Astrocyte of the spinal cord (primary cell): ENCODE results near the gene CNTRL.
"Not testable (repeated sequence)": the region's sequence is repeated elsewhere in the genome, so short reads cannot be mapped to it uniquely, and the experiment has no call there.

Source experiments
- DNase-seq: peaks from one replicate; pipeline ENCODE4 v3.0.0; 2011; ENCODE audit warnings: low read depth, low spot score
- H3K4me3 ChIP-seq: 2 replicates; pipeline ENCODE4 v1.5.1; 2011; ENCODE audit warnings: low read depth, mild to moderate bottlenecking, low read length, moderate library complexity
- CTCF ChIP-seq: IDR thresholded peaks from 2 replicates; pipeline ENCODE4 v1.5.1; 2012; ENCODE audit warnings: low read depth, mild to moderate bottlenecking, low read length, inconsistent platforms
- in situ Hi-C: cut with HindIII; loops from 2 replicates; pipeline ENCODE4 v1.10.0; 2017; ENCODE audit warnings: low sequenced_read_pairs

CNTRL gene

GRCh38 chr9:121088576-121088975, 13.8 kb downstream of the CNTRL start:
- in situ Hi-C loops, result no loop called here
- no peak for TF ChIP-seq CTCF
- no peak overlapping the region for H3K4me3 ChIP-seq
- DNase-seq, result no peak

DNA sequence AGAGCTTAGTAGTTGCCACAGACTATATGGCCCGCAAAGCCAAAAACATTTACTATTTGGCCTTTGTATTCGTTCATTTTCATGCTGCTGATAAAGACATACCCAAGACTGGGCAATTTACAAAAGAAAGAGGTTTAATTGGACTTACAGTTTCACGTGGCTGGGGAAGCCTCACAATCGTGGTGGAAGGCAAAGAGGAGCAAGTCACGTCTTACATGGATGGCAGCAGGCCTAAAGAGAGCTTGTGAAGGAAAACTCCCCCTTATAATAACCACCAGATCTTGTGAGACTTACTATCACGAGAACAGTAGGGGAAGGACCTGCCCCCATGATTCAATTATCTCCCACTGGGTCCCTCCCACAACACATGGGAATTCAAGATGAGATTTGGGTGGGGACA, 16.0 kb downstream of the CNTRL start:
- H3K4me3 ChIP-seq, in situ Hi-C loops, DNase-seq: not testable (repeated sequence)

DNA sequence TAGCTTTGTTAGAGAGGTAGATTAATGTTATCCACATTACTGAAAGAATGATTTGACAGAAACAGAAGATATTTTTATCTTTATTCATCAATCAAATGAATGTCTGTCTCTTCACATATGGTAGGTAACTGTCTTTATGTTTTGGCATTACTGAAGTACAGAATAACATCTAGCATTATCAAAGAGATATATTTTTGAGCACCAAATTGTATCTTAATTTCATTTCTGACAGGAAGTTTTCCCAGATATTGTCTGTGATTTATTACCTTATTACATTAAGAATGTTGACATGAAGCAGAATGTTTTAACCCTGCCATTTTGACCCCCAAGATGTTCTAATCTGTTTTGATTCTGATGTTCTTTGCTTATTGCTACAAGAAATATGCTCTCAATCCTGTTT, 20.3 kb downstream of the CNTRL start:
- TF ChIP-seq CTCF, result no peak
- H3K4me3 ChIP-seq, result no peak overlapping the region
- no peak for DNase-seq
- in situ Hi-C loops, result no loop called here

DNA sequence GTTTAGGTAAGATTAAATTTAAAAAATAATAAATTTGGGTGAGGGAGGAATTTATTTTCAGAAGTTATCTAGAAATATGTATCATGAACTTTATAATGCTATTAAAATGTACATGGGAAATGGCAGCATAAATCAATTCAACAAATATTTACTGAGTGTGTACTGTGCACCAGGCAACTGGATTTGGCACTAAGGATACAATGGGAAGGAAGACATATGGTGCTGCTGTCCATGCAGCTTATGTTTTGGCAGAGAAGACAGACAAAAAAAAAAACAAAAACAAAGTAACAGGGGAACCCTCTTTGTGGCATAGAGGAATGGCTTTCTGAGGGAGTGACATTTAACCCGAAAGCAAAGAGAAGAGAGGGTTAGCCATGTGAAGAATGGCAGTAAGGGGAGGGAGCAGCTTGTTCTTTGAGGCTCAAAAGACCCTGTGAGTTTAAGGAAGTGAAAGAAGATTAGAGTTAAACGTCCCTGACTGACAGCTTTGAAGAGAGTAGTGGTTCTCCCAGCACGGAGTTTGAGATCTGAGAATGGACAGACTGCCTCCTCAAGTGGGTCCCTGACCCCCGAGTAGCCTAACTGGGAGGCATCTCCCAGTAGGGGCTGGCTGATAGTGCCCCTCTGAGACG, 23.9 kb downstream of the CNTRL start:
- no peak overlapping the region for H3K4me3 ChIP-seq
- TF ChIP-seq CTCF, result no peak
- in situ Hi-C loops, result no loop called here
- no peak for DNase-seq

GRCh38 chr9:121104054-121104453, 29.3 kb downstream of the CNTRL start:
- H3K4me3 ChIP-seq, DNase-seq, in situ Hi-C loops: not testable (repeated sequence)

DNA sequence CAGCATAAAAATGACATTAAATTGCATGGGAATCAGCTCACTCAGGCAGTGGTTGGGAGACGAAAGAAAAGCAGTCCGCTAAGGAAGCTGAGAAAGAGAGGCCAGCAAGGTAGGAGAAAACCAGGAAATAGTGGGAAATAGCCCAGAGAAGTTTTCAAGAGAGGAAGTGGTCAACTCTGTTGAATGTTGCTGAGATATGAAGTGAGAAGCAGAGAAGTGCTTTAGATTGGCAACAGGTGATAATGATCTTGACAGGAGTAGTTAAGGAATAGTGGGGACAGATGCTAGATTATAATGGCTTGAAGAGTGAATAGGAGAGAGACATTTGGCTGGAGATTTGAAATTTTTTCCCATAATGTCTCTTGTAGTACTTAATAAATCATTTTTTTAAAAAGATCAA, 30.8 kb downstream of the CNTRL start:
- no peak overlapping the region for H3K4me3 ChIP-seq
- in situ Hi-C loops, result no loop called here
- TF ChIP-seq CTCF, result no peak
- DNase-seq, result no peak

- no peak for DNase-seq
- no peak for TF ChIP-seq CTCF
- no peak overlapping the region for H3K4me3 ChIP-seq
- in situ Hi-C loops, result no loop called here
Measured at GRCh38 chr9:121107029-121107428, 32.3 kb downstream of the CNTRL start.

DNA sequence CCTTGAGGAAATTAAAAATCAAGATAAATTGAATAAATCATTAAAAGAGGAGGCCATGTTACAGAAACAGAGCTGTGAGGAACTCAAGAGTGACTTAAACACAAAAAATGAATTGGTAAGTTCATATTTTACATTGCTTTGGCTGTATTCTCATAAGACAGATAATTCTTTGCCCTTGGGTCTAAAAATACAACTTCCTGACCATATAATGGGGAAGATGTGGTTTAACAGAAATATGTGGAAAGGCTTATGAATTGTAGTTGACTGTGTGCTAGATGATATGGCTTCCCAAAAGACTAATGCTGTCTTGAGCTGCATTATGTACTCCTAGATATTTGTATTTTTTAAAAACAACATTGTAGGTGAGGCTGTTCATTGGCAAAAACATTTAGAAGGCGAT, 33.1 kb downstream of the CNTRL start:
- DNase-seq, result no peak
- in situ Hi-C loops, result no loop called here
- H3K4me3 ChIP-seq, result no peak overlapping the region

More for the DNA sequence above, 33.1 kb downstream of the CNTRL start:
- TF ChIP-seq CTCF, result no peak
